Transverse colon (tissue), 4 donors: ENCODE data around the gene SPATS1. TPM values are rescaled to one million over a fixed set of nuclear protein-coding genes. Genes with fewer than 3 reads are reported as not detected.

Experiments used
- DNase-seq: peaks from one replicate; pipeline ENCODE4 v3.0.0-alpha.2; 2019
- H3K27ac ChIP-seq, 4 donors: fragments of 200-600 bp; sonication (generic); 2 replicates each; pipeline ENCODE4 v1.5.1; 2016 to 2018; ENCODE audit warnings: inconsistent platforms in 4 of 4
- H3K27me3 ChIP-seq: fragments of 200-600 bp; sonication (generic); 2 replicates; pipeline ENCODE4 v1.5.1; 2017; ENCODE audit warnings: inconsistent platforms
- H3K36me3 ChIP-seq, 4 donors: fragments of 200-600 bp; sonication (generic); 2 replicates each; pipeline ENCODE4 v1.5.1; 2017 to 2019; ENCODE audit warnings: inconsistent platforms in 4 of 4
- H3K4me1 ChIP-seq, 4 donors: fragments of 200-600 bp; sonication (generic); 2 replicates each; pipeline ENCODE4 v1.5.1; 2017 to 2020; ENCODE audit warnings: inconsistent platforms in 4 of 4
- H3K4me3 ChIP-seq, 4 donors: fragments of 200-600 bp; sonication (generic); 1 replicate in 1 of 4; 2 replicates in 3 of 4; pipeline versions ENCODE4 v1.5.1 to v1.6.1; 2017 to 2019; ENCODE audit warnings: inconsistent platforms in 4 of 4
- H3K9me3 ChIP-seq, 2 donors: fragments of 200-600 bp; sonication (generic); 2 replicates each; pipeline ENCODE4 v1.5.1; 2017 to 2019; ENCODE audit warnings: inconsistent platforms in 2 of 2
- EP300 ChIP-seq: sonication (generic); formaldehyde crosslinking; IDR thresholded peaks from one replicate; pipeline ENCODE4 v1.6.1; 2017; ENCODE audit warnings: antibody characterized with exemption, low read depth
- POLR2A ChIP-seq: fragments of 450-650 bp; IDR thresholded peaks from one replicate; pipeline ENCODE4 v1.6.1; 2016; ENCODE audit warnings: antibody characterized with exemption, mild to moderate bottlenecking, moderate library complexity
- POLR2AphosphoS5 ChIP-seq, 3 donors: sonication (generic); formaldehyde crosslinking; IDR thresholded peaks; one replicate each; pipeline ENCODE4 v1.6.1; 2016; ENCODE audit warnings: antibody characterized with exemption in 3 of 3
- WGBS, 2 donors: methylation state at CpG; one replicate each; pipeline ENCODE4 v1.1.5; 2018; ENCODE audit warnings: low coverage in 1 of 2; 5-methylcytosine and 5-hydroxymethylcytosine counted together
- in situ Hi-C, 4 donors: fragments of 200-750 bp; cut with MboI; loops; one replicate each; pipeline versions ENCODE4 v1.15.0 to v1.15.1; 2017; ENCODE audit warnings: low sequenced_read_pairs in 3 of 4, low pct_ligation_motif_present in 1 of 4, low pct_unique_long_range_greater_than_20kb in 1 of 4
- intact Hi-C: fragments of 100-400 bp; cut with DNase I; formaldehyde crosslinking; loops from one replicate; pipeline ENCODE4 v1.15.1; 2023; ENCODE audit warnings: low total_unique reads
- total RNA-seq, 4 donors: library from RNA; depleted of rRNA; stranded (reverse); fragments of >200 nt; gene quantifications; one replicate each; pipeline ENCODE4 v1.1.0, GENCODE V29; 2016
- TF ChIP-seq, protein P1 (sequence below), 5 experiments: fragments of 200-600 bp in 3 of 5; fragments of 450-650 bp in 2 of 5; sonication (generic) in 3 of 5; IDR thresholded peaks; 1 replicate in 2 of 5; 2 replicates in 3 of 5; pipeline ENCODE4 v1.5.1; 2016 to 2017; ENCODE audit warnings: antibody characterized with exemption in 5 of 5, inconsistent platforms in 3 of 5, mild to moderate bottlenecking in 2 of 5, moderate library complexity in 1 of 5

SPATS1 gene
- total RNA-seq, 4 donors from 2014 or later = not detected

DNA sequence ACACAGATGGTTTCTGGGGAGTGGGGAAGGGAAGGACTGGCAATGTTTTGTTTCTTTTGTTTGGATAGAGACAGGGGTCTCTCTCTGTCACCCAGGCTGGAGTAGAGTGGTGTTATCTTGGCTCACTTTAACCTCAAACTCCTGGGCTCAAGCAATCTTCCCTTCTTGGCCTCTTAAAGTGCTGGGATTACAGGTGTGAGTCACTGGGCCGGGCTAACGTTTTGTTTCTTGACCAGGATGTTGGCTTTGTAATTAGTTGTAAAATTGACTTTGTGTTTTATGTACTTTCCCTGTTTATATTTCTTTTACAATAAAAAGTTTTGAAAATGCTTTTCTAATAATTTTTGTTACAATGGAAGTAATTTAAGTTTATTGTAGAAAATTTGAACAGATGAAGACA, 10.9 kb downstream of the SPATS1 start:
- in situ Hi-C loops = no loop called here
- H3K4me1 ChIP-seq = peaks cover 0 to 4% (median 0%) of the 10 kb centered on the region in 4 donors
- no peaks in the 10 kb centered on the region for H3K36me3 ChIP-seq
- no peaks in the 10 kb centered on the region for H3K27me3 ChIP-seq
- intact Hi-C loops = no loop called here
- H3K27ac ChIP-seq = no peak overlapping the region
- no peak overlapping the region for H3K4me3 ChIP-seq
- TF ChIP-seq, protein P1, sequence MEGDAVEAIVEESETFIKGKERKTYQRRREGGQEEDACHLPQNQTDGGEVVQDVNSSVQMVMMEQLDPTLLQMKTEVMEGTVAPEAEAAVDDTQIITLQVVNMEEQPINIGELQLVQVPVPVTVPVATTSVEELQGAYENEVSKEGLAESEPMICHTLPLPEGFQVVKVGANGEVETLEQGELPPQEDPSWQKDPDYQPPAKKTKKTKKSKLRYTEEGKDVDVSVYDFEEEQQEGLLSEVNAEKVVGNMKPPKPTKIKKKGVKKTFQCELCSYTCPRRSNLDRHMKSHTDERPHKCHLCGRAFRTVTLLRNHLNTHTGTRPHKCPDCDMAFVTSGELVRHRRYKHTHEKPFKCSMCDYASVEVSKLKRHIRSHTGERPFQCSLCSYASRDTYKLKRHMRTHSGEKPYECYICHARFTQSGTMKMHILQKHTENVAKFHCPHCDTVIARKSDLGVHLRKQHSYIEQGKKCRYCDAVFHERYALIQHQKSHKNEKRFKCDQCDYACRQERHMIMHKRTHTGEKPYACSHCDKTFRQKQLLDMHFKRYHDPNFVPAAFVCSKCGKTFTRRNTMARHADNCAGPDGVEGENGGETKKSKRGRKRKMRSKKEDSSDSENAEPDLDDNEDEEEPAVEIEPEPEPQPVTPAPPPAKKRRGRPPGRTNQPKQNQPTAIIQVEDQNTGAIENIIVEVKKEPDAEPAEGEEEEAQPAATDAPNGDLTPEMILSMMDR (IDR thresholded peaks at IDR 0.05) = no peak
- TF ChIP-seq EP300 = no peak
- no peak for TF ChIP-seq POLR2A
- no peak for TF ChIP-seq POLR2AphosphoS5 (IDR thresholded peaks at IDR 0.05)
- WGBS, 2 donors = 28% methylated on average over 2 of the region's 2 CpGs
- no peaks in the 10 kb centered on the region for H3K9me3 ChIP-seq
- DNase-seq = peak; percentile 18

DNA sequence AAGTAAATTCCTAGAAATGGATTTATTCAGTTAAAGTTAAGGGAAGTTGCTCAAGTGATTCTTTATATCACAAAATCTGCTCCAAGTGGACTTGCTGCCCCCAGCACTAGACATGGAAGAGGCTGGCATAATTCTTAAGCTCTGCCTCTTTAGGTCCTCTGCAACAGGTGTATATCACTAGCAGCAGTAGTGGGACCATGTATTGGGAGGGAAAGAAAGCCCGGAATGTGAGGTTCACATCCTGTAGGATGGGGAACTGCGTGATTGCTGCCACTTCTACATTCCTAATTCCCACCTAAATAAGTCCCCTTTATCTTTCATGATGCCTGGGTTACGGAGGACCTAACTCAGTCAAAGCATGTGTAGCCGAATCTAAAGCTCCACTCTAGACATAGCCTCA, 13.2 kb downstream of the SPATS1 start:
- intact Hi-C loops (no loop called here), in situ Hi-C loops (no loop called here)
- Histone ChIP-seq H3K4me1 (peaks cover 0 to 4% (median 0%) of the 10 kb centered on the region in 4 donors), H3K9me3 (no peaks in the 10 kb centered on the region), H3K4me3 (no peak overlapping the region), H3K36me3 (no peaks in the 10 kb centered on the region), H3K27ac (no peak overlapping the region), H3K27me3 (peaks cover 10% of the 10 kb centered on the region)
- WGBS, 2 donors = 74 to 81% methylated on average over 4 of the region's 4 CpGs
- DNase-seq = no peak
- TF ChIP-seq POLR2AphosphoS5 (IDR thresholded peaks at IDR 0.05) (no peak), POLR2A (no peak), EP300 (no peak)

DNA sequence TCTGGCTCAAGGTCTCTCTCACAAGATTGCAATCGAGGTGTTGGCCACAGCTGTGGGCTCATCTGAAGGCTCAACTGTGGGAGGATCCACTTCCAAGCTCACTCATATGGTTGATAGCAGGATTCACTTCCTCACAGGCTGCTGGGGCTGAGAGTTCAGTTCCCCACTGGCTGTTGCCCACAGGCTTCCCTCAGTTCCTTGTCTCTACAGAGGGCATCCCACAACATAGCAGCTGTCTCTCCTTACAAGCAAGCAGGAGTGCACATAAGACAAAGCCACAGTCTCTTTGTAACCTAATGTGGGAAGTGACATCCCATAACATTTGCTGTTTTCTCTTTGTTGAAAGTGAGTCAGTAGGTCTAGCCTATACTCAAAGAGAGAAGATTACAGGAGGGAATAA, 14.0 kb downstream of the SPATS1 start:
- no peaks in the 10 kb centered on the region for H3K36me3 ChIP-seq
- WGBS, 2 donors = 27% methylated on average over 1 of the region's 1 CpG; no CpG with 5 or more reads in 1 of the 2 donors
- DNase-seq = no peak
- in situ Hi-C loops (no loop called here), intact Hi-C loops (no loop called here)
- peaks cover 0 to 4% (median 0%) of the 10 kb centered on the region in 4 donors for H3K4me1 ChIP-seq
- no peaks in the 10 kb centered on the region for H3K9me3 ChIP-seq
- TF ChIP-seq, protein P1 (IDR thresholded peaks at IDR 0.05) = no peak
- TF ChIP-seq POLR2AphosphoS5 (IDR thresholded peaks at IDR 0.05) (no peak), POLR2A (no peak), EP300 (no peak)
- no peak overlapping the region for H3K4me3 ChIP-seq
- no peak overlapping the region for H3K27ac ChIP-seq
- H3K27me3 ChIP-seq = peaks cover 10% of the 10 kb centered on the region

DNA sequence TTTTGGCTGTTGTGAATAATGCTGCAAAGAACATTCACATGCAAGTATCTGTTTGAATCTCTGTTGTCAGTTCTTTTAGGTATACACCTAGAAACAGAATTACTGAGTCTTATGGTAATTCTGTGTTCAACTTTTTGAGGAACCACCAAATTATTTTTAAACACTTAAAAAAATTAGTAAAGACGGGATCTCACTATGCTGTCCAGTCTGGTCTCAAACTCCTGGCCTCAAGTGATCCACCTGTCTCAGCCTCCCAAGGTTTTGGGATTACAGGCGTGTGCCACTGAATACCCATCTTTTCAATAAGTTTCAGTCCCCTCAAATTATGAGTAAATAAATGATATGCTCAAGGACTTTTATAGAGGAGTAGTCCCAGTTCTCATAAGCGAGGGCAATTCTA, 17.5 kb downstream of the SPATS1 start:
- Histone ChIP-seq H3K9me3 (no peaks in the 10 kb centered on the region), H3K27me3 (peaks cover 10% of the 10 kb centered on the region), H3K4me1 (no peaks in the 10 kb centered on the region), H3K27ac (no peak overlapping the region), H3K36me3 (no peaks in the 10 kb centered on the region), H3K4me3 (no peak overlapping the region)
- DNase-seq = no peak
- intact Hi-C loops (no loop called here), in situ Hi-C loops (no loop called here)
- no peak for TF ChIP-seq POLR2A
- no peak for TF ChIP-seq POLR2AphosphoS5 (IDR thresholded peaks at IDR 0.05)
- no peak for TF ChIP-seq EP300
- TF ChIP-seq, protein P1 (IDR thresholded peaks at IDR 0.05) = no peak
- 69 to 79% methylated on average over 2 to 3 of the region's 3 CpGs for WGBS, 2 donors

DNA sequence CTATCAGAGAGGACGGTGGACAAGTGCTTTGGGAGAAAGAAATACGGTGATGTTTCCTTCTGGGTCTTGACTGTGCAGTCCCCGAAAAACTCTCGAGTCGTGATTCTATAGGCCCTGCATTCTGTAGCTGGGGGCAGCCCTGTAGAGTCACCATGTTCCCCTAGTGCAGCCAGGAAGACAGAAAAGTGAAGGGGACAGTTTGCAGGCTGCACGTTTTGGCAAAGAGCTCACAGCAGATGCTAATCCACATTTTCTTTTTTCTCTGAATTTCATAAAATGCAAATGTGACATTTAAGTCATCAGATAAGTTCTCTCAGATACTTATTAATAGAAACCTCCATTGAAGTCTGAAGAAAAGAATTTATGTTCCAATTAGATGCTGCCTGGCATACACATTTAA, 19.5 kb downstream of the SPATS1 start:
- DNase-seq = no peak
- H3K4me1 ChIP-seq = no peaks in the 10 kb centered on the region
- intact Hi-C loops (no loop called here), in situ Hi-C loops (no loop called here)
- H3K9me3 ChIP-seq = no peaks in the 10 kb centered on the region
- H3K27me3 ChIP-seq = peaks cover 10% of the 10 kb centered on the region
- no peak overlapping the region for H3K4me3 ChIP-seq
- WGBS, 2 donors = 63 to 78% methylated on average over 2 to 6 of the region's 6 CpGs
- TF ChIP-seq POLR2AphosphoS5 (IDR thresholded peaks at IDR 0.05) = no peak
- TF ChIP-seq POLR2A = no peak
- TF ChIP-seq EP300 = no peak
- TF ChIP-seq, protein P1 (IDR thresholded peaks at IDR 0.05) = no peak
- no peaks in the 10 kb centered on the region for H3K36me3 ChIP-seq
- H3K27ac ChIP-seq = no peak overlapping the region
